ENCODE data around the gene HECTD3.

Gene HECTD3

GRCh38 chr1:45016090-45016697 lies 5.1 kb upstream of the HECTD3 start:
- DNase-seq (ENCODE audit: low read depth) = no peak
- H3K4me3 ChIP-seq (ENCODE audit: control insufficient read depth, low read depth, low read length) = no peak overlapping the region
- TF ChIP-seq, protein P1, sequence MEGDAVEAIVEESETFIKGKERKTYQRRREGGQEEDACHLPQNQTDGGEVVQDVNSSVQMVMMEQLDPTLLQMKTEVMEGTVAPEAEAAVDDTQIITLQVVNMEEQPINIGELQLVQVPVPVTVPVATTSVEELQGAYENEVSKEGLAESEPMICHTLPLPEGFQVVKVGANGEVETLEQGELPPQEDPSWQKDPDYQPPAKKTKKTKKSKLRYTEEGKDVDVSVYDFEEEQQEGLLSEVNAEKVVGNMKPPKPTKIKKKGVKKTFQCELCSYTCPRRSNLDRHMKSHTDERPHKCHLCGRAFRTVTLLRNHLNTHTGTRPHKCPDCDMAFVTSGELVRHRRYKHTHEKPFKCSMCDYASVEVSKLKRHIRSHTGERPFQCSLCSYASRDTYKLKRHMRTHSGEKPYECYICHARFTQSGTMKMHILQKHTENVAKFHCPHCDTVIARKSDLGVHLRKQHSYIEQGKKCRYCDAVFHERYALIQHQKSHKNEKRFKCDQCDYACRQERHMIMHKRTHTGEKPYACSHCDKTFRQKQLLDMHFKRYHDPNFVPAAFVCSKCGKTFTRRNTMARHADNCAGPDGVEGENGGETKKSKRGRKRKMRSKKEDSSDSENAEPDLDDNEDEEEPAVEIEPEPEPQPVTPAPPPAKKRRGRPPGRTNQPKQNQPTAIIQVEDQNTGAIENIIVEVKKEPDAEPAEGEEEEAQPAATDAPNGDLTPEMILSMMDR (conservative IDR thresholded peaks at IDR 0.05; ENCODE audit: control insufficient read depth, insufficient read depth, low read depth, low read length) = no peak

DNA sequence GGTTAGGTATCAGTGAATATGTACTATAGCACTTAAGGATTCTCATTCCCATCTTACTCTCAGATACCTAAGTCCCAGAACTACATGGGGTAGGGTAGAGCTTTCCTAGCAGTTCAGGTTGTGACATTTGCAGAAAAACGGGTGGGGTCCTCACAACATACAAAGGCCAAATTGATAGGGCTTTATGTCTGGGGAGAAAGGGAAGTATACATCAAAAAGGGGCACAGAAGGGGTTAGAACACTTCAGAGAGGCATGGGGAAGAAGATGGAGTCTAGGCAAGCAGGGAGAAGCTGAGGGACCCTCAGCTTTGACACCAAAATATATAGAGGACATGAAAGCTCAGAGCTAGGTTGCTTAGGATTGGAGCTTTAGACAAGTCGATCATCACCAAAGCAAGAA lies 4.6 kb upstream of the HECTD3 start:
- TF ChIP-seq, protein P1 (conservative IDR thresholded peaks at IDR 0.05; ENCODE audit: control insufficient read depth, insufficient read depth, low read depth, low read length) = no peak
- no peak for DNase-seq (ENCODE audit: low read depth)
- no peak overlapping the region for H3K4me3 ChIP-seq (ENCODE audit: control insufficient read depth, low read depth, low read length)

DNA sequence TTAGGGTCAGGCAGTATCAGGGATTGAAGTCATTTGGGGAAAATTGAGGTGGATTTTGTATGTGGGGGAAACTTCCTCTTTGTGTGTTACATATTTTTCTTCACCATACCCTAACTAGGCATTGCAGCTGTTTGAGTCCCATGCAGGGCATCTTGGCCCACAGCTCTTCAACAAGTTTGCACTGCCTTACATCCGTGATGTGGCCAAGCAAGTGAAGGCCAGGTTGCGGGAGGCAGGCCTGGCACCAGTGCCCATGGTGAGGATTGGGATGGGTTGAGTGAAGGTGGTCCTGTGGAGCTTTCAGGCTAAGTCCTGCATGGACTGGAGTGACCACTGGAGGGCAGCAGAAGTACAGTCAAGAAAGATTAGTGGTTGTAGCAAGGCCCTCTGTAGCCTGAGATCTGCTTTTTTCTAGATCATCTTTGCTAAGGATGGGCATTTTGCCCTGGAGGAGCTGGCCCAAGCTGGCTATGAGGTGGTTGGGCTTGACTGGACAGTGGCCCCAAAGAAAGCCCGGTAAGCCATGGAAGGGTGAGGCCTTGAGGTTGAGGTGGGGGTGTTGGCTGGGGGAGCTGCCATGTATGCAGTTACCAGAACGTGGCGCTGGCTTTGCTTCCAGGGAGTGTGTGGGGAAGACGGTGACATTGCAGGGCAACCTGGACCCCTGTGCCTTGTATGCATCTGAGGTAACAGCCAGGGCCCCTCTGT lies 3.4 kb upstream of the HECTD3 start:
- TF ChIP-seq, protein P1 (conservative IDR thresholded peaks at IDR 0.05; ENCODE audit: control insufficient read depth, insufficient read depth, low read depth, low read length) = peak; percentile 88
- DNase-seq (ENCODE audit: low read depth) = peak; percentile 89
- H3K4me3 ChIP-seq (ENCODE audit: control insufficient read depth, low read depth, low read length) = no peak overlapping the region

DNA sequence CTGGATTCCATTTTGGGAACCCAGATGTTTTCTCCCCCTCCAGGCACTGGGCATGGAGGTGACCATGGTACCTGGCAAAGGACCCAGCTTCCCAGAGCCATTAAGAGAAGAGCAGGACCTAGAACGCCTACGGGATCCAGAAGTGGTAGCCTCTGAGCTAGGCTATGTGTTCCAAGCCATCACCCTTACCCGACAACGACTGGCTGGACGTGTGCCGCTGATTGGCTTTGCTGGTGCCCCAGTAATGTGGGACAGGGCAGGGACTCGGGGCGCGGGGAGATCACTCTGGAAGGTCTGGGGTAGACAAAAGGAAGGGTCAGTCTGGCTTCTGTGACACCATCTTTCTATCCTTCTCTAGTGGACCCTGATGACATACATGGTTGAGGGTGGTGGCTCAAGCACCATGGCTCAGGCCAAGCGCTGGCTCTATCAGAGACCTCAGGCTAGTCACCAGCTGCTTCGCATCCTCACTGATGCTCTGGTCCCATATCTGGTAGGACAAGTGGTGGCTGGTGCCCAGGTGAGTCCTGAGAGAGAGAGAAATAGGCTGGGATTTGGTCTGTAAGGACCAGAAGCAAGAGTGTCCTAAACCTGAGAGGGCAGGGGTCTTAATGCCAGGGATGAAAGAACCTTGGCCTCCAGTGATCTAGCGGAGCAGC lies 2.6 kb upstream of the HECTD3 start:
- TF ChIP-seq, protein P1 (conservative IDR thresholded peaks at IDR 0.05; ENCODE audit: control insufficient read depth, insufficient read depth, low read depth, low read length) = no peak
- peak overlapping the region; percentile 61 for H3K4me3 ChIP-seq (ENCODE audit: control insufficient read depth, low read depth, low read length)
- DNase-seq (ENCODE audit: low read depth) = no peak

DNA sequence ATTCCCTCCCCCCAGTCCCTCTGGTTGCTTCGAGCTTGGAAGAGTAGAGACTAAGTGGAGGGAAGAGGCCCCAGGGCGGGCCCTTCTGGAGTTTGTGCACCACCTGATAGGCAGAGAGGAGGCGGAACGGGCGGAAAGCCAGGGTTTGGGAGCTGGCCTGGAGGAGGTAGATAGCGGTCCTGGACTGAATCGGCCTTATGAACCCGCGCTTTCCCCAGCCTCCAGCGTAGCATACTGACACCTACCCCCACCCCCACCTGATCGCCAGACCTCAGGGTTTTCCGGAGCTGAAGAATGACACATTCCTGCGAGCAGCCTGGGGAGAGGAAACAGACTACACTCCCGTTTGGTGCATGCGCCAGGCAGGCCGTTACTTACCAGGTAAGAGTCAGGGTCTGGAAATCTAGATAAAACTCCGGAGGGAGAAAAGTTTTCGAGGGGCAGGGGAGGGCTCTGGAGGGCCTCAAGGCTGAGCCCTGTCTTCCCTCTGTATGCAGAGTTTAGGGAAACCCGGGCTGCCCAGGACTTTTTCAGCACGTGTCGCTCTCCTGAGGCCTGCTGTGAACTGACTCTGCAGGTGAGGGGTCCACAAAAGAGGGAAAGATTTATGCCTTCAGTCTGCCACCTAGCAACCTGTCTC lies 1.6 kb upstream of the HECTD3 start:
- peak overlapping the region; percentile 61 for H3K4me3 ChIP-seq (ENCODE audit: control insufficient read depth, low read depth, low read length)
- TF ChIP-seq, protein P1 (conservative IDR thresholded peaks at IDR 0.05; ENCODE audit: control insufficient read depth, insufficient read depth, low read depth, low read length) = no peak
- DNase-seq (ENCODE audit: low read depth) = peak; percentile 61

DNA sequence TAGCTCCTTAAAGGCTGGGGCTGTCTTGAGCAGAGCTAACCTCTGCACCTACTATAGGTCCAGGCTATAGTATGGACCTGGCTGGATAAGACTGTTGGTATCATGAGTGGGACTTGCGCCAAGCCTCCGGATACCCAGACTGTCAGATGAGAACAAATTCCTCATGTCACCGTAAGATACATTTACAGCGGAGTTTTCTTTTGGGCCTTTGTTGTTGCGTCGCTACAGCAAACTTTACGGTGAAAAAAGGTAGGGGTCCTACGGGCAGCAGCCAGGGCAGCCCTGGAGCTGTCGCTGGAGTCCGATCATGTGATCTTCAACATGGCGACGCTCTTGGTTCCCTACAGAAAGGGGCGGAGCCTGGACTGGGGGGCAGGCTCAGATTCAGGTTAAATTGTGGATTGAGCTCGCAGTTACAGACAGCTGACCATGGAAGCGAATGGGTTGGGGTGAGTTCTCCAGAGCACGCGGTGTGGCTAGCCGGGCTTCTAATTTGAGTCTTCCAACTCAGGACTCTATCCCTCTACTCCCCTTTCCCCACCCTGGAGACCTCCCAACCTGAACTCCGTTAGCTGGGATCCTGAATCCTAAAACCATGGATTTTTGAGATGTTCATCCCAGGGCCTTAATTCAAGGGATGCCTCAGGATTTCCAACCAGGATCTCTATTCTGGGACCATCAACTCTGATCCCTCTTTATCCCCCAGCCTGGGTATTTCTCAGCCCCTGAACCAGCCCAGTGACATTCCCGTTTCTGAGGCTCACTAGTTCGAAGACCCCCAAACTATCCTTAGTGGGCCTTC lies 914 bp upstream of the HECTD3 start, which contains the start of gene UROD:
TSS of gene UROD (plus strand) at position 418 of the 802 bp plus-strand sequence. CDS start at position 430, 12 bp downstream.
- peak within 1 kb of the TSS; percentile 61 for H3K4me3 ChIP-seq (ENCODE audit: control insufficient read depth, low read depth, low read length)
- TF ChIP-seq, protein P1 (conservative IDR thresholded peaks at IDR 0.05; ENCODE audit: control insufficient read depth, insufficient read depth, low read depth, low read length) = no peak
- DNase-seq (ENCODE audit: low read depth) = peak; percentile 96
